Natural killer cell (primary cell): ENCODE data around the gene LRRN1. TPM values are rescaled to one million over a fixed set of nuclear protein-coding genes. Genes with fewer than 3 reads are reported as not detected.
A peak's percentile ranks its signal among the peaks of the same experiment; 100 is the strongest.

ENCODE experiments used
- ATAC-seq, 3 donors: fragments of 150-1000 bp in 2 of 3; fragments of 200-7000 bp in 1 of 3; cut with Tn5 transposase; 1 replicate in 1 of 3; 2 replicates in 2 of 3; pipeline ENCODE4 v1.10.0; 2021; ENCODE audit warnings: mild to moderate bottlenecking in 2 of 3, moderate library complexity in 2 of 3
- DNase-seq, 2 donors: peaks; one replicate each; pipeline versions ENCODE4 v3.0.0 to v3.0.0-alpha.2; 2013 to 2021; ENCODE audit warnings: mixed read lengths in 1 of 2
- H3K27ac ChIP-seq: one replicate; pipeline ENCODE4 v1.5.1; 2013; ENCODE audit warnings: mild to moderate bottlenecking, low read length
- H3K27me3 ChIP-seq: one replicate; pipeline ENCODE4 v1.6.1; 2013; ENCODE audit warnings: low read length; ENCODE audit not compliant: control insufficient read depth, insufficient read depth
- H3K36me3 ChIP-seq: one replicate; pipeline ENCODE4 v1.6.1; 2013; ENCODE audit warnings: low read length; ENCODE audit not compliant: control insufficient read depth, insufficient read depth
- H3K4me1 ChIP-seq: one replicate; pipeline ENCODE4 v1.6.1; 2013; ENCODE audit warnings: low read length; ENCODE audit not compliant: control insufficient read depth, insufficient read depth
- H3K4me3 ChIP-seq: one replicate; pipeline ENCODE4 v1.5.1; 2013; ENCODE audit warnings: low read length
- H3K9me3 ChIP-seq: one replicate; pipeline ENCODE4 v1.6.1; 2013; ENCODE audit warnings: low read length; ENCODE audit not compliant: control insufficient read depth, insufficient read depth
- H3K27ac Mint-ChIP-seq, 2 donors: one replicate each; pipeline ENCODE4 v1.8.0; 2022; ENCODE audit warnings: mild to moderate bottlenecking in 2 of 2, mixed read lengths in 2 of 2, moderate library complexity in 1 of 2
- H3K27me3 Mint-ChIP-seq, 2 donors: one replicate each; pipeline ENCODE4 v1.8.0; 2022; ENCODE audit warnings: low read depth in 2 of 2, mixed read lengths in 2 of 2
- H3K36me3 Mint-ChIP-seq: one replicate; pipeline ENCODE4 v1.8.0; 2022; ENCODE audit warnings: mixed read lengths
- H3K4me1 Mint-ChIP-seq, 2 donors: one replicate each; pipeline ENCODE4 v1.8.0; 2022; ENCODE audit warnings: mixed read lengths in 2 of 2
- H3K4me3 Mint-ChIP-seq: one replicate; pipeline ENCODE4 v1.8.0; 2022; ENCODE audit warnings: mild to moderate bottlenecking, moderate library complexity, mixed read lengths
- H3K9me3 Mint-ChIP-seq, 2 donors: one replicate each; pipeline ENCODE4 v1.8.0; 2022; ENCODE audit warnings: mixed read lengths in 2 of 2
- CTCF ChIP-seq: fragments of 200-600 bp; IDR thresholded peaks from one replicate; pipeline ENCODE4 v1.8.0; 2022; ENCODE audit warnings: antibody characterized with exemption
- WGBS: methylation state at CpG from one replicate; pipeline ENCODE4 v1.1.7; 2013; ENCODE audit warnings: missing lambda C conversion rate; ENCODE audit not compliant: insufficient coverage; 5-methylcytosine and 5-hydroxymethylcytosine counted together
- intact Hi-C: fragments of 100-400 bp; cut with micrococcal nuclease; formaldehyde crosslinking; loops from one replicate; pipeline ENCODE4 v1.14.2; 2022
- total RNA-seq, 4 donors: library from RNA; stranded (reverse); fragments of 120-200 nt in 1 of 4; gene quantifications; one replicate each; pipeline versions ENCODE4 v1.2.3 to v1.2.4, GENCODE V29; 2013 to 2022

LRRN1 gene
- total RNA-seq = 1 to 10 TPM in 1 of 3 donors, under 1 TPM in 2; 0.85 to 1.6 (median 0.99) TPM
- 0.95 TPM for total RNA-seq (2013)

- H3K4me3 ChIP-seq = peak within 1 kb of the TSS; percentile 39
- Mint-ChIP-seq H3K9me3 (no peaks in the 10 kb centered on the region), H3K27me3 (peaks cover 27 to 43% of the 10 kb centered on the region in 2 donors), H3K4me1 (peaks cover 18 to 23% of the 10 kb centered on the region in 2 donors), H3K27ac (peak within 1 kb of the TSS; percentile 74 to 80), H3K36me3 (no peaks in the 10 kb centered on the region), H3K4me3 (peak within 1 kb of the TSS; percentile 95)
- peak; percentile 29 to 53 for DNase-seq
- TF ChIP-seq CTCF = no peak
- H3K4me1 ChIP-seq = peaks cover 22% of the 10 kb centered on the region
- peak; percentile 63 to 78 (median 68) for ATAC-seq
- H3K9me3 ChIP-seq = no peaks in the 10 kb centered on the region
- intact Hi-C loops = no loop called here
- peak within 1 kb of the TSS; percentile 5 for H3K27ac ChIP-seq
- under 1% methylated on average over 102 of the region's 102 CpGs for WGBS
- H3K27me3 ChIP-seq = peaks cover 7% of the 10 kb centered on the region
- no peaks in the 10 kb centered on the region for H3K36me3 ChIP-seq
These were observed at the start of gene LRRN1 for GRCh38 chr3:3799173-3800079. TSS of gene LRRN1 (plus strand) at chr3:3799431. CDS start at chr3:3844642, 45,211 bp downstream.

GRCh38 chr3:3753416-3753815, 45.8 kb upstream of the LRRN1 start:
- no peaks in the 10 kb centered on the region for H3K36me3 ChIP-seq
- Mint-ChIP-seq H3K9me3 (peaks cover 0 to 4% of the 10 kb centered on the region in 2 donors), H3K4me3 (no peak overlapping the region), H3K36me3 (no peaks in the 10 kb centered on the region), H3K27ac (no peak overlapping the region), H3K27me3 (peaks cover 0 to 5% of the 10 kb centered on the region in 2 donors), H3K4me1 (no peaks in the 10 kb centered on the region)
- no peaks in the 10 kb centered on the region for H3K4me1 ChIP-seq
- intact Hi-C loops = no loop called here
- H3K27me3 ChIP-seq = no peaks in the 10 kb centered on the region
- WGBS = 66% methylated on average over 3 of the region's 3 CpGs
- DNase-seq = no peak
- ATAC-seq = no peak
- H3K27ac ChIP-seq = no peak overlapping the region
- no peak overlapping the region for H3K4me3 ChIP-seq
- no peak for TF ChIP-seq CTCF
- no peaks in the 10 kb centered on the region for H3K9me3 ChIP-seq

GRCh38 chr3:3765661-3766060, 33.6 kb upstream of the LRRN1 start:
- no peak for TF ChIP-seq CTCF
- H3K27me3 ChIP-seq = no peaks in the 10 kb centered on the region
- H3K27ac ChIP-seq = no peak overlapping the region
- Mint-ChIP-seq H3K36me3 (no peaks in the 10 kb centered on the region), H3K4me1 (no peaks in the 10 kb centered on the region), H3K27ac (no peak overlapping the region), H3K9me3 (no peaks in the 10 kb centered on the region), H3K27me3 (peaks cover 2 to 12% of the 10 kb centered on the region in 2 donors), H3K4me3 (no peak overlapping the region)
- no peaks in the 10 kb centered on the region for H3K36me3 ChIP-seq
- ATAC-seq = no peak
- DNase-seq = no peak
- intact Hi-C loops = no loop called here
- WGBS = 80% methylated on average over 4 of the region's 4 CpGs
- H3K9me3 ChIP-seq = no peaks in the 10 kb centered on the region
- H3K4me1 ChIP-seq = no peaks in the 10 kb centered on the region
- no peak overlapping the region for H3K4me3 ChIP-seq
